Endodermal cell (in vitro differentiated cells): ENCODE measurements around the gene ZNF837. TPM values are rescaled to one million over a fixed set of nuclear protein-coding genes. Genes with fewer than 3 reads are reported as not detected.

ENCODE experiments used
- DNase-seq: peaks from one replicate; pipeline ENCODE4 v3.0.0-alpha.2; 2017
- H3K27ac ChIP-seq: 2 replicates; pipeline ENCODE4 v1.5.1; 2013; ENCODE audit warnings: mild to moderate bottlenecking, low read depth, low read length, moderate library complexity
- H3K27me3 ChIP-seq: 2 replicates; pipeline ENCODE4 v1.6.1; 2013; ENCODE audit warnings: mild to moderate bottlenecking, low read length, moderate library complexity; ENCODE audit not compliant: insufficient read depth, control insufficient read depth, poor library complexity, severe bottlenecking
- H3K36me3 ChIP-seq: 2 replicates; pipeline ENCODE4 v1.7.0; 2013; ENCODE audit warnings: mild to moderate bottlenecking, low read length, moderate library complexity; ENCODE audit not compliant: control insufficient read depth, insufficient read depth
- H3K4me1 ChIP-seq: one replicate; pipeline ENCODE4 v1.7.0; 2013; ENCODE audit warnings: low read length; ENCODE audit not compliant: control insufficient read depth, insufficient read depth
- H3K4me3 ChIP-seq: 2 replicates; pipeline ENCODE4 v1.5.1; 2013; ENCODE audit warnings: mild to moderate bottlenecking, low read length, moderate library complexity
- H3K9ac ChIP-seq: 2 replicates; pipeline ENCODE4 v1.6.1; 2013; ENCODE audit warnings: mild to moderate bottlenecking, low read length, moderate library complexity; ENCODE audit not compliant: poor library complexity, severe bottlenecking; ENCODE audit errors: extremely low read depth
- H3K9me3 ChIP-seq: 2 replicates; pipeline ENCODE4 v1.6.1; 2013; ENCODE audit warnings: mild to moderate bottlenecking, low read length, moderate library complexity; ENCODE audit not compliant: control insufficient read depth
- H3K27ac Mint-ChIP-seq: 2 replicates; pipeline ENCODE4 v1.8.0; 2020; ENCODE audit warnings: mixed read lengths
- H3K27me3 Mint-ChIP-seq: 2 replicates; pipeline ENCODE4 v1.8.0; 2021; ENCODE audit warnings: mild to moderate bottlenecking, mixed read lengths; ENCODE audit not compliant: insufficient read depth
- H3K36me3 Mint-ChIP-seq: 2 replicates; pipeline ENCODE4 v1.8.0; 2020; ENCODE audit warnings: low read depth, mixed read lengths
- H3K4me1 Mint-ChIP-seq: 2 replicates; pipeline ENCODE4 v1.8.0; 2020; ENCODE audit warnings: mixed read lengths
- H3K4me3 Mint-ChIP-seq: 2 replicates; pipeline ENCODE4 v1.8.0; 2020; ENCODE audit warnings: mild to moderate bottlenecking, moderate library complexity, mixed read lengths
- H3K9me3 Mint-ChIP-seq: 2 replicates; pipeline ENCODE4 v1.8.0; 2020; ENCODE audit warnings: mild to moderate bottlenecking, mixed read lengths
- WGBS, 2 experiments: methylation state at CpG; one replicate each; pipeline versions ENCODE4 v1.1.5 to v1.1.7; 2013; ENCODE audit warnings: missing lambda C conversion rate in 2 of 2, mixed read lengths in 1 of 2; ENCODE audit not compliant: insufficient coverage in 1 of 2, insufficient read length in 1 of 2; 5-methylcytosine and 5-hydroxymethylcytosine counted together
- long read RNA-seq, 4 experiments: library from polyadenylated mRNA in 2 of 4; library from RNA in 1 of 4; library from capped mRNA in 1 of 4; stranded (forward) in 3 of 4; unstranded in 1 of 4; transcript quantifications; one replicate each; pipeline ENCODE4 v2.0.0, GENCODE V29; 2020 to 2021; ENCODE audit warnings: inconsistent platforms in 1 of 4
- polyA plus RNA-seq, 2 experiments: library from polyadenylated mRNA; stranded (reverse); fragments of 50-300 nt; gene quantifications; one replicate each; pipeline ENCODE4 v1.2.3, GENCODE V29; 2013
- total RNA-seq, 2 donors: library from RNA; stranded (reverse); fragmentation: NEBNext Ultra II Directional in 1 of 2; extraction: Animal tissue kit (Norgen Biotek cat#: 25700) in 1 of 2; gene quantifications; 2 replicates in 1 of 2; 3 replicates in 1 of 2; pipeline ENCODE4 v1.2.1, GENCODE V29; 2021
- TF ChIP-seq, protein P1 (sequence below): fragments of 200-600 bp; sonication (generic); conservative IDR thresholded peaks from 2 replicates; pipeline ENCODE4 v1.5.0; 2021; ENCODE audit warnings: antibody characterized with exemption, mild to moderate bottlenecking

Gene ZNF837
- 1 to 10 TPM; 3.1 to 3.8 TPM for total RNA-seq
- polyA plus RNA-seq (2013, experiment 1 of 2), result 3.6 TPM
- polyA plus RNA-seq (2013, experiment 2 of 2), result 2.3 TPM
- long read RNA-seq, experiment 1, partial matches to known transcripts, result 1 of 5 reads
- long read RNA-seq, experiment 1, other reads (novel, unspliced or antisense), result 3 of 5 reads
- long read RNA-seq, experiment 2, transcript ZNF837-201 (3 exons, 2,038 nt), result major isoform, 7 of 10 reads
- long read RNA-seq, experiment 2, partial matches to known transcripts, result 1 of 10 reads
- long read RNA-seq, experiment 2, other reads (novel, unspliced or antisense), result 1 of 10 reads
- long read RNA-seq, experiment 3, result 0 reads
- long read RNA-seq, experiment 4, result 0 reads

DNA sequence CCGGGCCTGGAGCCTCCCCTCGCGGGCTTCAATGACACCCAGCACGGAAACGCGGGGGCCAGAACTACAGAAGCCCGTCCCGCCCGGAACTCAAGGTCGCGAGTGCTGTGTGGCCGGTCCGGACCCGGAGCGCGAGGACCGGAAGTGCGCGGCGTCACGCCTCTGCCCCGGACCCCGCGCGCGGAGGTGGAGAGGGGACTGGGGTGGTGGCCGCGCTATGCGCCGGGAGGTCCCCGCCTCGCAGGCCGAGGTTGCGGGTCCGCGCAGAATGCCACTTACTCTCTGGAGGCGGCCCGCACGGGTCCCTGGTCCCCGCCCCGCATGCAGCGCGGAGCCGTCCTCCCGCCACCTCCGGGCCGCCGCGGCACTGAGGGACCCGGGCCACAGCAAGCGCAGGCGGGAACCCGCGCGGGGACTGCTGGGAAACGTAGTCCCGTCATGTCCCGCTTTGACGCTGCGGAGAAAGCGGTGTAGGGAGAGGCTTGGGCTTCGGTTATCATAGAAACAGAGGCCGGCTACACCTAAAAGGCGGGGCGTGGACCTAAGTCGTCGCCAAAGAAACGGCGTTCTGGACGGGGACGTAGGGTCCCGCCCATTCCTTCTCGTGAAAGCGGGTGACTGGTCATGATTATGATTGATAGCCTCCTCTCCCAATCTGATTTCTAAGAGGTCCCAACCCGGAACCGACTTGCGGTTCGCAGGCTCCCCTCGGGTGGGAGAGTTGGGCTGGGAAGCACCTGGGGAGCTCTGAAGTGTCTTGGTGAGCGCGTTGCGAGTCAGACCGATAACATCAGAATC lies at the start of gene ZNF837:
TSS of gene ZNF837 (minus strand) at position 369 of the 798 bp plus-strand sequence. CDS start 11,698 bp downstream, outside the sequence.
- WGBS, 2 experiments, result 0 to 1% methylated on average over 44 to 83 of the region's 83 CpGs
- Mint-ChIP-seq H3K4me1 (peaks cover 13% of the 10 kb centered on the region), H3K27me3 (no peaks in the 10 kb centered on the region), H3K27ac (peak within 1 kb of the TSS; percentile 94), H3K36me3 (no peaks in the 10 kb centered on the region), H3K9me3 (no peaks in the 10 kb centered on the region), H3K4me3 (peak within 1 kb of the TSS; percentile 67)
- H3K36me3 ChIP-seq, result no peaks in the 10 kb centered on the region
- peak within 1 kb of the TSS; percentile 46 for H3K27ac ChIP-seq
- TF ChIP-seq, protein P1, sequence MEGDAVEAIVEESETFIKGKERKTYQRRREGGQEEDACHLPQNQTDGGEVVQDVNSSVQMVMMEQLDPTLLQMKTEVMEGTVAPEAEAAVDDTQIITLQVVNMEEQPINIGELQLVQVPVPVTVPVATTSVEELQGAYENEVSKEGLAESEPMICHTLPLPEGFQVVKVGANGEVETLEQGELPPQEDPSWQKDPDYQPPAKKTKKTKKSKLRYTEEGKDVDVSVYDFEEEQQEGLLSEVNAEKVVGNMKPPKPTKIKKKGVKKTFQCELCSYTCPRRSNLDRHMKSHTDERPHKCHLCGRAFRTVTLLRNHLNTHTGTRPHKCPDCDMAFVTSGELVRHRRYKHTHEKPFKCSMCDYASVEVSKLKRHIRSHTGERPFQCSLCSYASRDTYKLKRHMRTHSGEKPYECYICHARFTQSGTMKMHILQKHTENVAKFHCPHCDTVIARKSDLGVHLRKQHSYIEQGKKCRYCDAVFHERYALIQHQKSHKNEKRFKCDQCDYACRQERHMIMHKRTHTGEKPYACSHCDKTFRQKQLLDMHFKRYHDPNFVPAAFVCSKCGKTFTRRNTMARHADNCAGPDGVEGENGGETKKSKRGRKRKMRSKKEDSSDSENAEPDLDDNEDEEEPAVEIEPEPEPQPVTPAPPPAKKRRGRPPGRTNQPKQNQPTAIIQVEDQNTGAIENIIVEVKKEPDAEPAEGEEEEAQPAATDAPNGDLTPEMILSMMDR, result peak; percentile 9
- peaks cover 5% of the 10 kb centered on the region for H3K4me1 ChIP-seq
- peak within 1 kb of the TSS; percentile 82 for H3K9ac ChIP-seq
- H3K9me3 ChIP-seq, result no peaks in the 10 kb centered on the region
- DNase-seq, result peak; percentile 99
- H3K4me3 ChIP-seq, result peak within 1 kb of the TSS; percentile 93
- H3K27me3 ChIP-seq, result no peaks in the 10 kb centered on the region

DNA sequence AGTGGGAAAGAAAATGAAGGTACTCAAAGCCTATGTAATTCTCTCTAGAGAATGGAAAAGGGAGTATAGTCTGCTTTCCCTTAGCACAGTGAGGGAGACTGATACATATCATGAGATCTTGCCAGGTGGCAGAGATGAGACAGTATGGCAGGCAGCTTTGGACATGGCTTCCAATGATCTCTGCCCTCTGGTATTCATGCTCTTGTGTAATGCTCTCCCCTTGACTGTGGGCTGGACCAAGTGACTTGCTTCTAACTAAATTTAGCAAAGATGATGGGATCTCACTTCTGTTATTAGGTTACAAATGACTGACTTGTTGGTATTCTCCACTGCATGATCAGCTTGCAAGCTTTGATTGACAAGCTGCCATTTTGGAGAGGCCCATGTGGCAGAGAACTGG lies 48.9 kb upstream of the ZNF837 start:
- H3K27me3 ChIP-seq, result no peaks in the 10 kb centered on the region
- H3K36me3 Mint-ChIP-seq, result peaks cover 37% of the 10 kb centered on the region
- no peak overlapping the region for H3K9ac ChIP-seq
- TF ChIP-seq, protein P1, result no peak
- H3K4me1 Mint-ChIP-seq, result no peaks in the 10 kb centered on the region
- no peak overlapping the region for H3K4me3 Mint-ChIP-seq
- H3K27ac Mint-ChIP-seq, result no peak overlapping the region
- peak overlapping the region; percentile 22 for H3K4me3 ChIP-seq
- H3K36me3 ChIP-seq, result peaks cover 29% of the 10 kb centered on the region
- H3K27me3 Mint-ChIP-seq, result peaks cover 18% of the 10 kb centered on the region
- peaks cover 66% of the 10 kb centered on the region for H3K9me3 ChIP-seq
- H3K9me3 Mint-ChIP-seq, result peaks cover 73% of the 10 kb centered on the region
- H3K4me1 ChIP-seq, result no peaks in the 10 kb centered on the region
- no peak for DNase-seq
- no peak overlapping the region for H3K27ac ChIP-seq

DNA sequence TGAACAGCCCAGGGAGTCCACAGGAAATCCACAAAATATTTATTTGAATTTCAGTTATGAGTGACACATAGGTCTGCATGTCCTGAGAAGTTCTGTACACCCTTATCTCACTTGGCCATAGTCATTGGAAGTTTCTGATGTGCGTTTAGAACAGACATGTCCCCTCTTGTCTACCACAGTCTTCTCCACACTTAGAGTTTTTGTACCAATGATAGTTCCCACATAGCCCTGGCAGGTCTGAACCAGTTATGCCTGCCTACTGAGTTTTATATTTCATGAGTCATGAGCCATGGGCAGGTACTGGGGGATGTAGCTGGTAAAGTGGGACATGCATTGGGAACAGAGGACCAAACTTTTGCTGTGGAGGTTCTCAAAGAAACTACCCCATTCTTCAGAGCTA lies 47.8 kb upstream of the ZNF837 start:
- peaks cover 55% of the 10 kb centered on the region for H3K9me3 ChIP-seq
- peaks cover 63% of the 10 kb centered on the region for H3K9me3 Mint-ChIP-seq
- no peaks in the 10 kb centered on the region for H3K27me3 ChIP-seq
- DNase-seq, result no peak
- H3K4me1 ChIP-seq, result no peaks in the 10 kb centered on the region
- no peak overlapping the region for H3K9ac ChIP-seq
- H3K36me3 ChIP-seq, result peaks cover 18% of the 10 kb centered on the region
- TF ChIP-seq, protein P1, result no peak
- no peak overlapping the region for H3K27ac Mint-ChIP-seq
- H3K27ac ChIP-seq, result no peak overlapping the region
- H3K4me3 Mint-ChIP-seq, result no peak overlapping the region
- H3K27me3 Mint-ChIP-seq, result peaks cover 18% of the 10 kb centered on the region
- H3K4me1 Mint-ChIP-seq, result no peaks in the 10 kb centered on the region
- no peak overlapping the region for H3K4me3 ChIP-seq
- peaks cover 27% of the 10 kb centered on the region for H3K36me3 Mint-ChIP-seq
- WGBS, 2 experiments, result 75% methylated on average over 1 of the region's 1 CpG; no CpG with 5 or more reads in 1 of the 2 experiments
